GM18868 (cell line): ENCODE results near the gene TMEM186.
"Not testable (repeated sequence)": the region's sequence is repeated elsewhere in the genome, so short reads cannot be mapped to it uniquely, and the experiment has no call there.

ENCODE experiments used
- ATAC-seq: cut with Tn5 transposase; IDR thresholded peaks from one replicate; pipeline ENCODE4 v1.9.1; 2021; ENCODE audit warnings: mild to moderate bottlenecking, moderate library complexity; ENCODE audit not compliant: unreplicated experiment

TMEM186 gene

GRCh38 chr16:8814095-8814806, 16.8 kb upstream of the TMEM186 start:
- ATAC-seq, result peak; percentile 52

- no peak for ATAC-seq
Observed at GRCh38 chr16:8812162-8812843, 14.9 kb upstream of the TMEM186 start.

GRCh38 chr16:8808613-8809353, 11.3 kb upstream of the TMEM186 start:
- no peak for ATAC-seq

GRCh38 chr16:8808009-8808408, 10.6 kb upstream of the TMEM186 start:
- ATAC-seq, result no peak

- no peak for ATAC-seq
Observed at GRCh38 chr16:8807189-8807588, 9.8 kb upstream of the TMEM186 start.

GRCh38 chr16:8806272-8806983, 9.0 kb upstream of the TMEM186 start:
- ATAC-seq, result no peak

- no peak for ATAC-seq
Observed at GRCh38 chr16:8804313-8804712, 6.9 kb upstream of the TMEM186 start.

- not testable (repeated sequence) for ATAC-seq
Observed at GRCh38 chr16:8803733-8804132, 6.3 kb upstream of the TMEM186 start.

- no peak for ATAC-seq
Observed at GRCh38 chr16:8801701-8802100, 4.3 kb upstream of the TMEM186 start.

- no peak for ATAC-seq
Observed at GRCh38 chr16:8798535-8799157, 1.2 kb upstream of the TMEM186 start.

GRCh38 chr16:8798174-8798527, 712 bp upstream of the TMEM186 start:
- ATAC-seq, result peak; percentile 1

GRCh38 chr16:8796469-8797363, 723 bp downstream of the TMEM186 start:
- ATAC-seq, result peak; percentile 1

- ATAC-seq, result no peak
Observed at GRCh38 chr16:8795818-8796217, 1.6 kb downstream of the TMEM186 start.

GRCh38 chr16:8795091-8795490, 2.3 kb downstream of the TMEM186 start:
- ATAC-seq, result no peak

- ATAC-seq, result no peak
Observed at GRCh38 chr16:8788578-8789172, 8.8 kb downstream of the TMEM186 start.

GRCh38 chr16:8786316-8786715, 11.1 kb downstream of the TMEM186 start:
- ATAC-seq, result not testable (repeated sequence)

GRCh38 chr16:8785408-8785807, 12.0 kb downstream of the TMEM186 start:
- ATAC-seq, result no peak

- no peak for ATAC-seq
Observed at GRCh38 chr16:8782673-8783072, 14.8 kb downstream of the TMEM186 start.

GRCh38 chr16:8781797-8782196, 15.6 kb downstream of the TMEM186 start:
- ATAC-seq, result no peak
